Measurements from ENCODE around the gene RHBDD1.

The RHBDD1 gene

GRCh38 chr2:226894752-226895151, 58.9 kb downstream of the RHBDD1 start:
- no peaks in the 10 kb centered on the region for H3K9me3 Mint-ChIP-seq
- peak overlapping the region; percentile 70 for H3K27ac Mint-ChIP-seq
- no peaks in the 10 kb centered on the region for H3K27me3 Mint-ChIP-seq (ENCODE audit: low read depth, poor library complexity)
- H3K36me3 Mint-ChIP-seq (ENCODE audit: low read depth): peaks cover 7% of the 10 kb centered on the region
- no peak overlapping the region for H3K4me3 Mint-ChIP-seq
- peaks cover 14% of the 10 kb centered on the region for H3K4me1 Mint-ChIP-seq
- no peak for TF ChIP-seq CTCF (IDR thresholded peaks at IDR 0.05)
- no peak for DNase-seq

GRCh38 chr2:226895579-226895978, 59.7 kb downstream of the RHBDD1 start:
- H3K27ac Mint-ChIP-seq: no peak overlapping the region
- H3K4me3 Mint-ChIP-seq: no peak overlapping the region
- TF ChIP-seq CTCF (IDR thresholded peaks at IDR 0.05): no peak
- no peaks in the 10 kb centered on the region for H3K27me3 Mint-ChIP-seq (ENCODE audit: low read depth, poor library complexity)
- peaks cover 7% of the 10 kb centered on the region for H3K36me3 Mint-ChIP-seq (ENCODE audit: low read depth)
- H3K9me3 Mint-ChIP-seq: no peaks in the 10 kb centered on the region
- DNase-seq: no peak
- peaks cover 14% of the 10 kb centered on the region for H3K4me1 Mint-ChIP-seq

GRCh38 chr2:226898121-226898520, 62.3 kb downstream of the RHBDD1 start:
- no peak for DNase-seq
- TF ChIP-seq CTCF (IDR thresholded peaks at IDR 0.05): no peak
- Mint-ChIP-seq H3K4me1 (peaks cover 14% of the 10 kb centered on the region), H3K9me3 (no peaks in the 10 kb centered on the region), H3K4me3 (no peak overlapping the region), H3K27me3 (ENCODE audit: low read depth, poor library complexity) (no peaks in the 10 kb centered on the region), H3K27ac (peak overlapping the region; percentile 47), H3K36me3 (ENCODE audit: low read depth) (peaks cover 7% of the 10 kb centered on the region)

GRCh38 chr2:226898897-226899296, 63.0 kb downstream of the RHBDD1 start:
- Mint-ChIP-seq H3K27ac (peak overlapping the region; percentile 60), H3K9me3 (no peaks in the 10 kb centered on the region), H3K36me3 (ENCODE audit: low read depth) (peaks cover 13% of the 10 kb centered on the region)

GRCh38 chr2:226902041-226902966, 66.5 kb downstream of the RHBDD1 start:
- no peak overlapping the region for H3K4me3 Mint-ChIP-seq
- peaks cover 26% of the 10 kb centered on the region for H3K4me1 Mint-ChIP-seq
- no peaks in the 10 kb centered on the region for H3K27me3 Mint-ChIP-seq (ENCODE audit: low read depth, poor library complexity)
- no peak for TF ChIP-seq CTCF (IDR thresholded peaks at IDR 0.05)
- H3K36me3 Mint-ChIP-seq (ENCODE audit: low read depth): peaks cover 9% of the 10 kb centered on the region
- H3K9me3 Mint-ChIP-seq: no peaks in the 10 kb centered on the region
- no peak for DNase-seq
- no peak overlapping the region for H3K27ac Mint-ChIP-seq

More at GRCh38 chr2:226898897-226899296, 63.0 kb downstream of the RHBDD1 start:
- TF ChIP-seq CTCF (IDR thresholded peaks at IDR 0.05): no peak
- Mint-ChIP-seq H3K4me3 (no peak overlapping the region), H3K27me3 (ENCODE audit: low read depth, poor library complexity) (no peaks in the 10 kb centered on the region), H3K4me1 (peaks cover 14% of the 10 kb centered on the region)
- no peak for DNase-seq

GRCh38 chr2:226903179-226903578, 67.3 kb downstream of the RHBDD1 start:
- Mint-ChIP-seq H3K27me3 (ENCODE audit: low read depth, poor library complexity) (no peaks in the 10 kb centered on the region), H3K4me3 (no peak overlapping the region), H3K36me3 (ENCODE audit: low read depth) (peaks cover 6% of the 10 kb centered on the region), H3K27ac (no peak overlapping the region), H3K4me1 (peaks cover 22% of the 10 kb centered on the region), H3K9me3 (no peaks in the 10 kb centered on the region)
- TF ChIP-seq CTCF (IDR thresholded peaks at IDR 0.05): no peak
- DNase-seq: no peak
